Chondrocyte (in vitro differentiated cells): Measurements from ENCODE around the gene TTBK2. TPM values are rescaled to one million over a fixed set of nuclear protein-coding genes. Genes with fewer than 3 reads are reported as not detected.

Source experiments
- DNase-seq: peaks from one replicate; pipeline ENCODE4 v3.0.0; 2021; ENCODE audit warnings: mixed read lengths, low spot score
- H3K27ac Mint-ChIP-seq: one replicate; pipeline ENCODE4 v1.8.0; 2021; ENCODE audit warnings: mild to moderate bottlenecking, moderate library complexity, mixed read lengths; ENCODE audit not compliant: unreplicated experiment
- H3K27me3 Mint-ChIP-seq: 2 replicates; pipeline ENCODE4 v1.8.0; 2021; ENCODE audit warnings: low read depth, mixed read lengths
- H3K36me3 Mint-ChIP-seq: 2 replicates; pipeline ENCODE4 v1.8.0; 2021; ENCODE audit warnings: low read depth, mixed read lengths
- H3K4me1 Mint-ChIP-seq: 2 replicates; pipeline ENCODE4 v1.8.0; 2021; ENCODE audit warnings: low read depth, mild to moderate bottlenecking, mixed read lengths
- H3K4me3 Mint-ChIP-seq: one replicate; pipeline ENCODE4 v1.8.0; 2021; ENCODE audit warnings: mild to moderate bottlenecking, moderate library complexity, mixed read lengths; ENCODE audit not compliant: unreplicated experiment
- H3K9me3 Mint-ChIP-seq: 2 replicates; pipeline ENCODE4 v1.8.0; 2021; ENCODE audit warnings: low read depth, mixed read lengths
- CTCF ChIP-seq: fragments of 200-600 bp; sonication (generic); IDR thresholded peaks from 2 replicates; pipeline ENCODE4 v1.5.0; 2021; ENCODE audit warnings: antibody characterized with exemption, mild to moderate bottlenecking, moderate library complexity
- total RNA-seq: library from RNA; stranded (reverse); gene quantifications from 3 replicates; pipeline ENCODE4 v1.2.1, GENCODE V29; 2021

TTBK2 gene
- total RNA-seq, 1 donor from 2014 or later = 19.7 TPM

GRCh38 chr15:42858540-42858939, 62.0 kb downstream of the TTBK2 start:
- Mint-ChIP-seq H3K4me3 (no peak overlapping the region), H3K27me3 (no peaks in the 10 kb centered on the region), H3K27ac (peak overlapping the region; percentile 77), H3K9me3 (peaks cover 20% of the 10 kb centered on the region), H3K4me1 (peaks cover 34% of the 10 kb centered on the region), H3K36me3 (peaks cover 21% of the 10 kb centered on the region)
- no peak for DNase-seq
- TF ChIP-seq CTCF = no peak

GRCh38 chr15:42854576-42854975, 66.0 kb downstream of the TTBK2 start:
- Mint-ChIP-seq H3K4me3 (no peak overlapping the region), H3K4me1 (peaks cover 20% of the 10 kb centered on the region)
- TF ChIP-seq CTCF = no peak

GRCh38 chr15:42849836-42850235, 70.7 kb downstream of the TTBK2 start:
- Mint-ChIP-seq H3K27ac (no peak overlapping the region), H3K4me1 (peaks cover 3% of the 10 kb centered on the region), H3K9me3 (no peaks in the 10 kb centered on the region), H3K27me3 (no peaks in the 10 kb centered on the region), H3K4me3 (no peak overlapping the region), H3K36me3 (no peaks in the 10 kb centered on the region)
- no peak for TF ChIP-seq CTCF
- DNase-seq = no peak

More at GRCh38 chr15:42854576-42854975, 66.0 kb downstream of the TTBK2 start:
- Mint-ChIP-seq H3K27me3 (no peaks in the 10 kb centered on the region), H3K36me3 (peaks cover 5% of the 10 kb centered on the region), H3K9me3 (peaks cover 5% of the 10 kb centered on the region), H3K27ac (no peak overlapping the region)
- DNase-seq = no peak

GRCh38 chr15:42848846-42849245, 71.7 kb downstream of the TTBK2 start:
- H3K9me3 Mint-ChIP-seq = peaks cover under 1% of the 10 kb centered on the region
- no peak for DNase-seq
- H3K4me1 Mint-ChIP-seq = no peaks in the 10 kb centered on the region
- H3K27ac Mint-ChIP-seq = no peak overlapping the region
- no peaks in the 10 kb centered on the region for H3K27me3 Mint-ChIP-seq
- no peak overlapping the region for H3K4me3 Mint-ChIP-seq
- no peak for TF ChIP-seq CTCF
- H3K36me3 Mint-ChIP-seq = peaks cover under 1% of the 10 kb centered on the region

GRCh38 chr15:42846647-42847046, 73.9 kb downstream of the TTBK2 start:
- TF ChIP-seq CTCF = no peak
- H3K9me3 Mint-ChIP-seq = peaks cover 3% of the 10 kb centered on the region
- peaks cover 3% of the 10 kb centered on the region for H3K36me3 Mint-ChIP-seq
- no peak overlapping the region for H3K27ac Mint-ChIP-seq
- H3K4me1 Mint-ChIP-seq = no peaks in the 10 kb centered on the region
- DNase-seq = no peak
- no peak overlapping the region for H3K4me3 Mint-ChIP-seq
- no peaks in the 10 kb centered on the region for H3K27me3 Mint-ChIP-seq
